Fibroblast of the aortic adventitia (primary cell): Measurements from ENCODE around the gene DLGAP4. TPM values are rescaled to one million over a fixed set of nuclear protein-coding genes. Genes with fewer than 3 reads are reported as not detected.

Source experiments
- DNase-seq: peaks from one replicate; pipeline ENCODE4 v3.0.0-alpha.2; 2010; ENCODE audit warnings: low read depth
- H3K4me3 ChIP-seq: 2 replicates; pipeline ENCODE4 v1.5.1; 2011; ENCODE audit warnings: low read depth, mild to moderate bottlenecking, control low read depth, low read length, moderate library complexity
- total RNA-seq: library from RNA; depleted of rRNA; stranded (reverse); fragments of >200 nt; gene quantifications from 2 replicates; pipeline ENCODE4 v1.2.3, GENCODE V29; 2012; ENCODE audit warnings: low replicate concordance
- TF ChIP-seq, protein P1 (sequence below): IDR thresholded peaks from 2 replicates; pipeline ENCODE4 v1.5.1; 2011; ENCODE audit warnings: mild to moderate bottlenecking, low read length, control low read depth, inconsistent platforms; ENCODE audit not compliant: insufficient read depth

Gene DLGAP4
- total RNA-seq, 1 donor, result 19.5 TPM

GRCh38 chr20:36445847-36446246, 139.7 kb downstream of the DLGAP4 start:
- TF ChIP-seq, protein P1, sequence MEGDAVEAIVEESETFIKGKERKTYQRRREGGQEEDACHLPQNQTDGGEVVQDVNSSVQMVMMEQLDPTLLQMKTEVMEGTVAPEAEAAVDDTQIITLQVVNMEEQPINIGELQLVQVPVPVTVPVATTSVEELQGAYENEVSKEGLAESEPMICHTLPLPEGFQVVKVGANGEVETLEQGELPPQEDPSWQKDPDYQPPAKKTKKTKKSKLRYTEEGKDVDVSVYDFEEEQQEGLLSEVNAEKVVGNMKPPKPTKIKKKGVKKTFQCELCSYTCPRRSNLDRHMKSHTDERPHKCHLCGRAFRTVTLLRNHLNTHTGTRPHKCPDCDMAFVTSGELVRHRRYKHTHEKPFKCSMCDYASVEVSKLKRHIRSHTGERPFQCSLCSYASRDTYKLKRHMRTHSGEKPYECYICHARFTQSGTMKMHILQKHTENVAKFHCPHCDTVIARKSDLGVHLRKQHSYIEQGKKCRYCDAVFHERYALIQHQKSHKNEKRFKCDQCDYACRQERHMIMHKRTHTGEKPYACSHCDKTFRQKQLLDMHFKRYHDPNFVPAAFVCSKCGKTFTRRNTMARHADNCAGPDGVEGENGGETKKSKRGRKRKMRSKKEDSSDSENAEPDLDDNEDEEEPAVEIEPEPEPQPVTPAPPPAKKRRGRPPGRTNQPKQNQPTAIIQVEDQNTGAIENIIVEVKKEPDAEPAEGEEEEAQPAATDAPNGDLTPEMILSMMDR, result no peak
- no peak for DNase-seq
- no peak overlapping the region for H3K4me3 ChIP-seq

GRCh38 chr20:36446557-36446956, 140.4 kb downstream of the DLGAP4 start:
- TF ChIP-seq, protein P1, result no peak
- DNase-seq, result no peak
- no peak overlapping the region for H3K4me3 ChIP-seq

DNA sequence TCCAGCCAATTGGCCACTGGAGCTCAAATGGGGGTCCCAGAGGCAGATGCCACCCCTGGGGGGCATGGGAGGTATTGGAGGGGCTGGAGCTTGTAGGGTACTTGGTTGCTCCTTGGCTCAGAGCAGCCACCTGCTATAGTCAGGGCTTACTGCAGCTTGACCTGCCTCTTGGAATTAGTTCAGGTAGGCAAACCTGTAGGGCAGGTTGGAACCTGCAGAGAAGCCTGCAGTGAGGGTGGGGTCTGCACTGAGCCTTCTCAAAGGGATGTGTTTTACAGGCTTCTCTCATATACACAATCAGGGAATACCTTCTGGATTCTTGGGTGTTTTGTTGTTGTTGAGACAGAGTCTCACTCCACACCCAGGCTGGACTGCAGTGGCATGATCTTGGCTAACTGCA, 141.0 kb downstream of the DLGAP4 start:
- TF ChIP-seq, protein P1, result no peak

DNA sequence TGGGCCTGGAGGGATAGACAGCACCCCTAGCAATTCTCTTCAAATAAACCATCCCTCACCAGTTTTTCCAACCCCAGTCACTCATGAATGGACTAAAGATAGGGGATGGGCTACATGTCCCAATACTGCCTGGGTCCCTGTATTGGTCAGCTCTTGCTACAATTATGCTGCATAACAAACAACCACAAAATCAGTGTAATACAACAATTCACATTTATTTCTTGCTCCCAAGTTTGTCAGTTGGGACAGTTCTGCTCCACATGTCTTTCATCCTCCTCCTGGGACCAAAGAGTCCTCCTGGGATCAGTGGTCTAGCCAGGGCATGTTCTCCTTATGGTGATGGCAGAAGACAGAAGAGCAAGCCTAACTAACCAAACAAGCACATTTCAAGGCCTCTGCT, 143.5 kb downstream of the DLGAP4 start:
- H3K4me3 ChIP-seq, result no peak overlapping the region
- DNase-seq, result no peak
- TF ChIP-seq, protein P1, result no peak

More for the DNA sequence above, 141.0 kb downstream of the DLGAP4 start:
- H3K4me3 ChIP-seq, result no peak overlapping the region
- DNase-seq, result no peak

- no peak overlapping the region for H3K4me3 ChIP-seq
- TF ChIP-seq, protein P1, result no peak
These were observed 148.2 kb downstream of the DLGAP4 start for GRCh38 chr20:36454332-36454697.

GRCh38 chr20:36454698-36455427, 148.7 kb downstream of the DLGAP4 start:
- TF ChIP-seq, protein P1, result no peak
- DNase-seq, result no peak
- H3K4me3 ChIP-seq, result no peak overlapping the region

More at GRCh38 chr20:36454332-36454697, 148.2 kb downstream of the DLGAP4 start:
- DNase-seq, result no peak
